Caco-2 (cell line): Measurements from ENCODE around the gene HS6ST2. TPM values are rescaled to one million over a fixed set of nuclear protein-coding genes. Genes with fewer than 3 reads are reported as not detected.

ENCODE experiments used
- BruUV-seq: library from RNA; stranded (reverse); fragments of 400-500 nt; replicated peaks from 2 replicates; lab custom pipeline; 2021; lab: Mats Ljungman, UMichigan
- CTCF ChIA-PET: fragments of 300-600 bp; sonication (Branson Sonifier 250); formaldehyde crosslinking; loops from one replicate; lab custom pipeline; 2022; ENCODE audit warnings: antibody characterized with exemption; lab: Charles Lee
- POLR2A ChIA-PET: fragments of 300-600 bp; sonication (Branson Sonifier 250); formaldehyde crosslinking; loops from one replicate; lab custom pipeline; 2022; ENCODE audit warnings: antibody characterized with exemption; lab: Charles Lee
- DNase-seq, 2 experiments: peaks; one replicate each; pipeline versions ENCODE4 v3.0.0 to v3.0.0-alpha.2; 2020 to 2022
- H3K27me3 ChIP-seq: replicated peaks from 2 replicates; pipeline ENCODE4 v1.6.0; 2011; ENCODE audit warnings: low read length; ENCODE audit not compliant: control insufficient read depth, insufficient read depth
- H3K36me3 ChIP-seq: 2 replicates; pipeline ENCODE4 v1.5.1; 2011; ENCODE audit warnings: low read length; ENCODE audit not compliant: control insufficient read depth, insufficient read depth
- H3K4me1 ChIP-seq: fragments of 250-450 bp; sonication (Bioruptor Pico); 2 replicates; pipeline ENCODE4 v1.5.1; 2020; ENCODE audit warnings: mild to moderate bottlenecking
- H3K4me3 ChIP-seq: 2 replicates; pipeline ENCODE4 v1.5.1; 2011; ENCODE audit warnings: low read depth, mild to moderate bottlenecking, control low read depth, low read length
- H3K9me3 ChIP-seq: fragments of 250-450 bp; sonication (Bioruptor Pico); 2 replicates; pipeline ENCODE4 v1.5.1; 2020; ENCODE audit warnings: mild to moderate bottlenecking, moderate library complexity
- H3K27ac Mint-ChIP-seq: one replicate; pipeline ENCODE4 v1.8.0; 2022; ENCODE audit warnings: mixed read lengths; ENCODE audit not compliant: unreplicated experiment
- H3K27me3 Mint-ChIP-seq: one replicate; pipeline ENCODE4 v1.8.0; 2022; ENCODE audit warnings: mixed read lengths; ENCODE audit not compliant: insufficient read depth, unreplicated experiment
- H3K36me3 Mint-ChIP-seq: one replicate; pipeline ENCODE4 v1.8.0; 2022; ENCODE audit warnings: mild to moderate bottlenecking, mixed read lengths; ENCODE audit not compliant: insufficient read depth, unreplicated experiment
- H3K4me1 Mint-ChIP-seq: one replicate; pipeline ENCODE4 v1.8.0; 2022; ENCODE audit warnings: low read depth, mixed read lengths; ENCODE audit not compliant: unreplicated experiment
- H3K4me3 Mint-ChIP-seq: one replicate; pipeline ENCODE4 v1.8.0; 2022; ENCODE audit warnings: mild to moderate bottlenecking, moderate library complexity, mixed read lengths; ENCODE audit not compliant: unreplicated experiment
- H3K9me3 Mint-ChIP-seq: one replicate; pipeline ENCODE4 v1.8.0; 2022; ENCODE audit warnings: mixed read lengths; ENCODE audit not compliant: unreplicated experiment
- CTCF ChIP-seq, 2 experiments: fragments of 200-600 bp in 1 of 2; IDR thresholded peaks; 1 replicate in 1 of 2; 2 replicates in 1 of 2; pipeline versions ENCODE4 v1.5.1 to v1.8.0; 2011 to 2022; ENCODE audit warnings: antibody characterized with exemption in 1 of 2, control low read depth in 1 of 2, inconsistent platforms in 1 of 2, low read depth in 1 of 2, low read length in 1 of 2, mild to moderate bottlenecking in 1 of 2, moderate library complexity in 1 of 2; ENCODE audit not compliant: insufficient read depth in 1 of 2, severe bottlenecking in 1 of 2, unreplicated experiment in 1 of 2
- intact Hi-C: fragments of 100-400 bp; cut with micrococcal nuclease; formaldehyde crosslinking; loops from one replicate; pipeline ENCODE4 v1.10.0; 2022; ENCODE audit not compliant: unreplicated experiment
- total RNA-seq: library from RNA; stranded (reverse); gene quantifications from 2 replicates; pipeline ENCODE4 v1.2.3, GENCODE V29; 2022

The HS6ST2 gene
- total RNA-seq, 1 experiment from 2014 or later, result 34.9 TPM

- Mint-ChIP-seq H3K4me1 (peaks cover 3% of the 10 kb centered on the region), H3K27me3 (no peaks in the 10 kb centered on the region), H3K36me3 (peaks cover 6% of the 10 kb centered on the region), H3K9me3 (no peaks in the 10 kb centered on the region), H3K27ac (no peak overlapping the region), H3K4me3 (no peak overlapping the region)
- intact Hi-C loops, result no loop called here
- no peaks in the 10 kb centered on the region for H3K36me3 ChIP-seq
- no peak for DNase-seq
- H3K9me3 ChIP-seq, result no peaks in the 10 kb centered on the region
- H3K4me1 ChIP-seq, result 0 out of 2 replicates have a peak, but pooled peaks cover 11% of the 10 kb centered on the region
- CTCF ChIA-PET, result no interaction called here
- POLR2A ChIA-PET, result no interaction called here
- no peaks in the 10 kb centered on the region for H3K27me3 ChIP-seq
- no peak overlapping the region for H3K4me3 ChIP-seq
- no TSS peak for BruUV-seq
- TF ChIP-seq CTCF (IDR thresholded peaks at IDR 0.05; ENCODE audit: insufficient read depth in 1 of 2, low read depth in 1 of 2, low read length in 1 of 2, severe bottlenecking in 1 of 2, unreplicated experiment in 1 of 2), result no peak
Measured at GRCh38 chrX:132634521-132634920, 323.9 kb downstream of the HS6ST2 start.

- CTCF ChIA-PET, result interaction anchor here (0.6 to 1.7 kb wide), 5 partner anchors 17 to 636 kb away, joined by 4 to 11 read pairs (median 6); no protein-coding TSS in a partner anchor
- no peak overlapping the region for H3K27ac Mint-ChIP-seq
Measured at GRCh38 chrX:132631579-132632232, 326.7 kb downstream of the HS6ST2 start.

GRCh38 chrX:132624466-132624865 is 334.0 kb downstream of the HS6ST2 start:
- CTCF ChIA-PET, result no interaction called here
- intact Hi-C loops, result no loop called here
- H3K36me3 Mint-ChIP-seq, result no peaks in the 10 kb centered on the region
- BruUV-seq, result no TSS peak
- Histone ChIP-seq H3K36me3 (no peaks in the 10 kb centered on the region), H3K9me3 (no peaks in the 10 kb centered on the region), H3K27me3 (no peaks in the 10 kb centered on the region), H3K4me3 (no peak overlapping the region), H3K4me1 (no peaks in the 10 kb centered on the region)
- H3K9me3 Mint-ChIP-seq, result no peaks in the 10 kb centered on the region
- H3K4me3 Mint-ChIP-seq, result no peak overlapping the region
- DNase-seq, result no peak
- no peak for TF ChIP-seq CTCF (IDR thresholded peaks at IDR 0.05; ENCODE audit: insufficient read depth in 1 of 2, low read depth in 1 of 2, low read length in 1 of 2, severe bottlenecking in 1 of 2, unreplicated experiment in 1 of 2)
- no peak overlapping the region for H3K27ac Mint-ChIP-seq
- POLR2A ChIA-PET, result no interaction called here
- no peaks in the 10 kb centered on the region for H3K4me1 Mint-ChIP-seq
- no peaks in the 10 kb centered on the region for H3K27me3 Mint-ChIP-seq

More at GRCh38 chrX:132631579-132632232, 326.7 kb downstream of the HS6ST2 start:
- Histone ChIP-seq H3K27me3 (no peaks in the 10 kb centered on the region), H3K4me3 (no peak overlapping the region), H3K36me3 (no peaks in the 10 kb centered on the region), H3K9me3 (no peaks in the 10 kb centered on the region), H3K4me1 (no peaks in the 10 kb centered on the region)
- H3K27me3 Mint-ChIP-seq, result no peaks in the 10 kb centered on the region
- intact Hi-C loops, result loop anchor here (1.0 kb wide), 1 partner anchor 405 kb away; no protein-coding TSS in a partner anchor
- POLR2A ChIA-PET, result no interaction called here
- peak in 1 of 2 experiments; percentile 16 for DNase-seq
- peaks cover 6% of the 10 kb centered on the region for H3K36me3 Mint-ChIP-seq
- no TSS peak for BruUV-seq
- no peaks in the 10 kb centered on the region for H3K9me3 Mint-ChIP-seq
- peak; percentile 32 to 35 for TF ChIP-seq CTCF (IDR thresholded peaks at IDR 0.05; ENCODE audit: insufficient read depth in 1 of 2, low read depth in 1 of 2, low read length in 1 of 2, severe bottlenecking in 1 of 2, unreplicated experiment in 1 of 2)
- no peak overlapping the region for H3K4me3 Mint-ChIP-seq
- H3K4me1 Mint-ChIP-seq, result no peaks in the 10 kb centered on the region
